Measurements from ENCODE around the gene TTC17.
"Not testable (repeated sequence)": the region's sequence is repeated elsewhere in the genome, so short reads cannot be mapped to it uniquely, and the experiment has no call there.

TTC17 gene

DNA sequence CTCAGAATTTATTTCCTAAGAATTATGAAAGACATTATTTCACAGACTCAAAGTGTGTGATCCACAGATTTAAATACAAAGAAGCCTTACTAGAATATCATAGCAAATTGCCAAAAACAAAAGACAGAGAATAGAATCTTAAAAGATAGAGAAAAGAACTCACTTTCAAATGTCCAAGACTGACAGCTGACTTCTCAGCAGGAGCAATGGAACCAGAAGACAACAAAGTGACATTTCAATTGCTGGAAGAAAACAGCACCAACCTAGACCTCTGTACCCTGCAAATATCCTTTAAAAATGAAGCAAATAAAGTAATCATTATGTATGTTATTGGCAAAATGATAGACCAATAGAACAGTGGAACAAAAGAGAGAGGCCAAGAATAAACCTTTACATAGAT, 109.2 kb downstream of the TTC17 start:
- no peak for DNase-seq (ENCODE audit: low read depth)

DNA sequence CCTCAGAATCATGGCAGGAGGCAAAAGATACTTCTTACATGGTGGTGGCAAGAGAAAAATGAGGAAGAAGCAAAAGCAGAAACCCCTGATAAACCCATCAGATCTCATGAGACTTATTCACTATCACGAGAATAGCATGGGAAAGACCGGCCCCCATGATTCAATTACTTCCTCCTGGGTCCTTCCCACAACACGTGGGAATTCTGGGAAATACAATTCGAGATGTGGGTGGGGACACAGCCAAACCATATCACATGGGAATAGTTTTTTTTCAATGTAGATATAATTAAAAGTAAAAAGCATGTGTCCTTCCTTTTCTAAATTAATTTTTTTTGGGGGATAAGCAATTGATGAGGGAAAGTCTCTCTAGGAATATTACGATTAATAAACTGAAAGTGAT, 118.8 kb downstream of the TTC17 start:
- DNase-seq (ENCODE audit: low read depth) = not testable (repeated sequence)

DNA sequence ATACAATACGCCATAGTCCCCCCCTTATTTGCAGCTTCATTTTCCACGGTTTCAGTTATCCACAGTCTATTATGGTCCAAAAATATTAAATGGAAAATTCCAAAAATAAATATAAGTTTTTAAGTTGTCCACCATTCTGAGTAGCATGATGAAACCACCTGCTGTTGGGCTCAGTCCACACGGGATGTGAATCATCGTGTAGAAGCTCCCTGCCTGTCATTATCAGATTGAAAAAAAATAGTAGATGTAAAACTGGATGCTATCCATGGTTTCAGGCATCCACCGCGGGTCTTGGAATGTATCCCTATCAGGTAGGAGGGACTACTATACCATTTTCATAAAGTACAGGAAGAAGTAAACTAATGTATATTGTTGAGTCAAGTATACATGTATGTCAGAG, 127.4 kb downstream of the TTC17 start:
- DNase-seq (ENCODE audit: low read depth) = peak; percentile 4

DNA sequence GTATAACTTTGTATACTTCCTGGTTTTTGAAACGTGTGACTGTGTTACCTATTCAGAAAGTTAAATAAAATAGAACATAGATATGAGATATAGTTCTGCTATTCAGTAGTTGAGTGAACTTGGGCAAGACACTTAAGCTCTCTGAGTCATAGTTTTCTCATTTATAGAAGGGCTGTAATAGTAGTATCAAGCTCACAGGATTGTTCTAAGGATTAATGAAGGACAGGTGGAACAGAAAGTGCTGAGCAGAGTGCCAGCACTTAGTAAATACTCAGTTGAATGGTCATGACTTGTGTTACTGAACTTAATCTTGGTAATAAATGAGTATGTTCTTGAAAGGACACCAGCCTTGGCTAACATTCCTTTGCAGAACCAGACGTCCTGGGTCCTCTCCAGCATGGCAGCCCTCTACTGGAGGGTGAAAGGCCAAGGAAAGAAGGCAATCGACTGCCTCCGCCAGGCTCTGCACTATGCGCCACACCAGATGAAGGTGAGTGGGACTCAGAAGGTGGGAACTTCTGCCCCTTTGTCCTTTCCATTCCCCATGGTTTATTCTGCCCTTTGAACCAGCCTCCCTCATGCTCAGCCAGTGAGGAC, 131.2 kb downstream of the TTC17 start:
- DNase-seq (ENCODE audit: low read depth) = no peak

DNA sequence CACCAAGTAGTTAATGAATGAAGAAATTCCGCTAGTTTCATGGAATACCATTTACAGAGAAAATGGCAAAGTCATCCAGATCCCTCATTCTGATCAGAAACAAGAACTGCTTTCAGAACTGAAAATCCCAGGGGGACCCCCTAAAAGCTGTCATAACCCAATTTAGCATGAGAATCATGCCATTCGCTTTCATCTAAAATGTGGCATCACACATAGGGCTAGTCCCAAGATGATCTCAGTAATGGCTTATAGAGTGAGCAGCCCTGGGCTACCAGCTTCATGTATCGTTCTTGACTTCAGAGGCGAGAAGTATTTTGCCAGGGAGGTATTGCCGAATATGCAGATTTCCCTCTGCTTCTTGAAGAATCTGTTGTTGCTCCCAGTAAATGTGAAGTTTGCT, 134.0 kb downstream of the TTC17 start:
- DNase-seq (ENCODE audit: low read depth) = no peak

DNA sequence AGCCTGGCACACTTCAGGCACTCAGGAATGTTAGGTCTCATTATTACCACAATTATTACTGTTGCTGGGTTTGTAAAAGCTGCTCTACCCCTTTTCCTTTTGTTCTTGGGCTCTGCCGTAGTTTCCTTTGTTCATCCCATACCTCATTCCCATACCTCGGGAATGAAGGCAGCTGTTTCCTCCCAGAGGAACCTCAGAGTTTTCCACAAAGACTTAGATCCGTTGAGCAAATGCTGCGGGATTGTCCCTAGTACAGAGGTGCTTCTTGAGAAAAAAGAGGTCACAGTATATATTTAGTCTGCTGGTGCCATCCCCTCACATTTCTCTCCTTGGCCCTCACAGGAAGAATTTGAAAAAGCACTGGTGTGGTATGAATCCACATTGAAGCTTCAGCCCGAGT, 134.7 kb downstream of the TTC17 start:
- DNase-seq (ENCODE audit: low read depth) = no peak

DNA sequence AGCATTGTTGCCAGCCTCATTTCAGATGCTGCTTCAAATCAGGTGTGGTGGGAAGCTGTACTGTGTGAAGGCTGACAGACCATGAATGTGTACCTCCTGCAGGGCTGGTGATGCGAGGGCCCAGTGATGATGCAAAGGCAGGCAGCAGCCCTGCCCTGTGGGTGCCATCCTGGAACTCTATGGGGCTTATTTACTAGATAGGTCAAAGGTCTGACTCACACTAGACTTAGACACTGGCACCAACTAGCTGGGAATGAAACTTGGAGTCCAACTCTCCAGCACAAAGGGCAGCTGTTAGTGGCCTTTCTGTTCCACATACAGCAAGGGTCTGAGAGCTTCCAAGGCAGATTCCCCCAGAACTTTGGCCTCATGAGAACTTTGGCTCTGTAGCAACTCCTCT, 138.4 kb downstream of the TTC17 start:
- no peak for DNase-seq (ENCODE audit: low read depth)

DNA sequence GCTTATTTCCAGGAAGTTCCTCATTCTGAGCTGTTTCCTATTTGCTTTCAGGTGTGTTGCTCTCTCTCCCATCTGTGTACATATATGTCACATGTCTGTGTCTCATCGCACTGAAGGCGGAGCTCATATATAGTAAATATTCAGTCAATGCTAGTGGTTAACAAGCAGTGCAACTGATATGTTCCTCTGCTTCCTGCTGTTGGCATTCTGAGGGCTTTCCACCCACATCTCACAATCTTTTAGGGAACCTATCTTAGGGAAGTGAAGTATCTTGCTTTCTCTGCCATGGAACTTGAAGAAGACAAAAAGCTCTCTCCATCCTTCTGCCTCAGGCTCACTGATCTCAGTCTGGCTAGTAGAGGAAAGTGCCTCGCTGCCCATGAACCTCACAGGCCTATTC, 139.8 kb downstream of the TTC17 start:
- DNase-seq (ENCODE audit: low read depth) = no peak

DNA sequence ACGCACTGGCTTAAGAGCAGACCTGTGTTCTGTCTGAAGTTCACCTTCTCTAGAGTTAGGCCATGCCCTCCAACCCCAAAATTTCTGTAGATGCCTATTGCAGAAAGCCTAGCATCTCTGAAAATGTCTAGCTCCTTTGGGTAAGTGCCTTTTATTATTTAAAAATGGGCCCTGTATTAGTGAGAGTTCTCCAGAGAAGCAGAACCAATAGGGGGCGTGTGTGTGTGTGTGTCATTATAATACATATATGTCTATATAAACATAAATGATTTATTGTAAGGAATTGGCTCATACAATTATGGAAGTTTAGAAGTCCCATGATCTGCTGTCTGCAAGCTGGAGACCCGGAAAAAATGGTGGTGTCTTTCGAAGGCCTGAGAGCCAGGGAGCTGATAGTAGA, 144.7 kb downstream of the TTC17 start:
- no peak for DNase-seq (ENCODE audit: low read depth)

DNA sequence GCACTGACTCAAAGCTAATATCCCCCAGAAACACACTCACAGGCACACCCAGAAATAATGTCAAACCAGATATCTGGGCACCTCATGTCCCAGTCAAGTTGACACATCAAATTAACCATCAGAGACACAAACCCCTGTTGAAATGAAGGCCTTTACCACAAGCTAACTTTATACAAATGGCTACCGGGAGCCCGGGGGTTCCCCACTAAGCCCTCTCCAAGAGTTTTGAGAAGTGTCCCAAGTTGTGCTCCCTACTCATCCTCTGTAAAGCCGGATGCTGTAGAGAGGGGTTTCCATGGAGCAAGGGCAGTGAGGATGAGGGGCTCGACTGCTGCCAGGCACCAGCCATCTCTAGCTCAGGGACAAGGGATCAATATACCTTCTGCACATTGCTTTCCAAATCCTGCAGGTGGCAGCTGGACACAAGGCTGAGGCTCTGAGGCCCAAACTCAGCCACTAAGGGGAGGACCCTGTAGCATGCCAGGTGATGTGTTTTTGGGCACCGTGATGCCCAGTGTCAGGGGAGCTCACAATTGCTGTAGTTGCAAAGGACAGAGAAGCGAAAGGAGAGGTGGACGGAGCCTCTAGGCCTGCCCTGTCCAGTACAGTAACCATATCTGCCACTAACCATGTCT, 145.7 kb downstream of the TTC17 start:
- DNase-seq (ENCODE audit: low read depth) = no peak

DNA sequence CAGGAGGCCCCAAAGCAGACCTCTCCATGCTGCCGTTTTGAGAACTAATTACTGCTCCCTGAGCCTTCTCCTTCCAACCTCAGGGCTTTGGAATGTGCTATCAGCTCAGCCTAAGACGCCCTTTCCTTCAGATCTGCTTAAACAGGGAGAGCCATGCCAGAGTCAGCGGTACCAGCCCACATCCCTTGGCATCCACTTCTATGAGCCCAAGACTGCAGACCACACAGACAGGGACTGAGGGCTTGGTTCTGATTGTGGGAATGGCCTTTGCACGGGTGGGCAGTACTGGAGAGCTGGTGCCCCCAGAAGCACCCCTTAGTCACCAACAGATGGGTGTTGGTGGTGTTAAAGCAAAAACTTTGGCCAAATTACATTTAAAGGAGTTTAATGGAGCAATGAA, 146.5 kb downstream of the TTC17 start:
- no peak for DNase-seq (ENCODE audit: low read depth)

DNA sequence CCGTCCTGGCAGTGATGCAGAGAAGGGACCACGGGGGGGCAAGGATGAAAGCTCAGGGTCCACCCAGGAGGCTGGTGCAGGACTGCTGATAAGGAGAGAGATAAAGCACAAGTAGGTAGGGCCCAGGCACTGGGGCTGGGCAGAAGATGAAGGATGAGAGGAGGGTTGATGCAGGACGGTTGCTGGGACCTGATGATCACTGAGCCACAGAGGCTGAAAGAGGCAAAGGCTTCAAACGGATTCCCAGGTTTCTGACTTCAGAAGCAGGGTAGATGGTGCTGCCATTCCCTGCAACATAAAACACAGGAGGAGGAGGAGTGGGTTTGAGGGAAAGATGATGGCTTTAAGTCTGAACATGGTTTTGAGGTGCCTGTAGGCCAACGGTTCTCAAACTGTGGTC, 148.5 kb downstream of the TTC17 start:
- DNase-seq (ENCODE audit: low read depth) = no peak

DNA sequence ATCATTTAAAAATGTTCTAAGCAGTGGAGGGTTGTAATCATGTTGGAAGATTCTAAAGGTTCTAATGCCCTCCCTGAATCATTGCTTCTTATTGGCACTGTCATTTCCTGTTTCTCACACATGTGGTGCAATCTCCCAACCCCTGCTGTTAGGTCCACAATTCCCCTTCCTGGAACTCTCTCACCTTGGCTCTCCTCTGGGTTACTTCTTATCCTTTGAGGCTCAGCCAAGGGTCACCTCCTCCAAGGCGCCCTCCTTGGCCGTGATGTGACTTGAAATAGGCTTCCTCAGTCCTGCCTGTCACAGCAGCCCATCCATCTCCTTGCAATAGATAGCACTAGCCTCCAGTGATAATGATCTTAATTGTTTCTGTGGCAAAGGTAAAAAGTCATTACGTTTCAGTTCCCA, 149.8 kb downstream of the TTC17 start:
- DNase-seq (ENCODE audit: low read depth) = peak; percentile 35

DNA sequence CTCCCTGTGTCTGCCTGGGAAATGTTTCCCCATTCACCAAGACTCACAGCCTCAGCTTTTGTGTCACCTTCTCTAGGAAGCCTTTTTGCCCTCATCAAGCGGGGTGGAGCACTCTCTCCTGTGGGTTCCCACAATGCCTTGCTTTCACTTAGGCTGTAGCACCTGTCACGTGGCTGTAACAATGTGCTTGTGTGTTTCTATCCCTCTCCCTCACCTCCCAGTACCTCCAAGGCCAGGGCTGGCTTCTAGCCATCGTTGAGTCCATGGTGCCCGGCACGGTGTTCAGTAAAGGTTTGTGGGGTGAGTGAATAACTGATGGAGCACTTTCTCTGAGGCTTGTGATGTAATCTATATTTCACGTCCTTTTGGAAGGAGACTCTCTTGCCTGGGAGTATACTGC, 153.2 kb downstream of the TTC17 start:
- DNase-seq (ENCODE audit: low read depth) = no peak

DNA sequence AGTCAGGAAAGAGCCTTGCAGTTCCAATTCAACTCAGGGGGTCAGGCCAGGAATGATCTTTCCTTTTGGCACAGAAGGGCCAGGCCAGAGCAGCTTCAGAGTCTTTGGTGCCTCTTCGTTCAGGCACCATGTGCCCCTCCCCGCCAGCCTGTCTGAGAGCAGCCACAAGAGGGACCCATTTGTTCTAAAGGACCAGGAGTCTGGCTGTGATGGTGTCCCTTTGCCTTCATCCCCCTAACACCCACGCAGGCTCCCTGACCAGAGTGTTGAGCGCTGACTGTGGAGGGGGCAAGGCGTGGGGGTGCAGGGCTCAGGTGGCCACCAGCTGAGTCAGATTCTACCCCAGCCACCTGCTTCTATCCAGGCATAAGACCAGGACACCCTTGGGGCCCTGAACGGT, 156.4 kb downstream of the TTC17 start:
- no peak for DNase-seq (ENCODE audit: low read depth)

DNA sequence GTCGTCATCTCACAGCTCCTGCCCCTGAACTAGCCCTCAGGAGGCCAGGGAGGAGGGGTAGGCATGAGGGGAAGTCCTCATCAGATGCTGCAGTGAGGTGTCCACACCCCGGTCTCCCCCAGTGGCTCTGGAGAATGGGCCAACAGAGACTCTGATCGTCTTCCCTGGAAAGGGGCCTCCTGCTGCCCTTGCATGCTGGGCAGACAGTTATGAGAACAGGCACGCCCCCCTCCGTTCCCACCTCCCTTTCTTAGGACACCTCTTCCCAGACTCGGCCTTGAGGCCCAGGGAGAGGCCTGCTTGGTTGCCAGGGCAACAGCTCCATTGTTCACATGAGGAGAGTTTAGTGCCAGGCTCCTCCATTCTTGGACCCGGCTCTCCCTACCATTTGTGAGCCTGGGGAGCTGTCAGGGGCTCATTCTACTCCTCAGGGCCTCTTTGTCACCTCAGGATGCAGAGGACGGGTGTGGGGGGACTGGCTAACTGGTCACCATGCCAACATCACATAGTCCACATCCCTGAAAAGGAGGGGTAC, 157.7 kb downstream of the TTC17 start:
- DNase-seq (ENCODE audit: low read depth) = no peak

DNA sequence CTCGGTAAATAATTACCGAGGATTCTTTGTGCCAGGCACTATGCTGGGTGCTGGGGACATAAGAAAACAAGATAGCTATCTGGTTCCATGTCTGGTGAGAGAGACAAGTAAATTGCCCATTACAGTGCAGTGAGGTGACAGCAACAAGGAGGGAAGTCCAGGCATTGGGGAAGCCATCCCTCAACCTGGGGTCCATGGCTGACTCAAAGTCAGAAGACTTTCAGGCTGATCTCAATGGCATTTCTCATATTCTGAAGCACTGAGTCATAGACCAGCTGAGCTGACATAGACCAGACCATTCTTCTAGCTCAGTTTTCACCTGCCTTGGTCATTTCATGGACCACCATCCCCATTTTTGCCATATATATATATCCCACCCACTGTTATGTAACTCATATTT, 158.8 kb downstream of the TTC17 start:
- no peak for DNase-seq (ENCODE audit: low read depth)

DNA sequence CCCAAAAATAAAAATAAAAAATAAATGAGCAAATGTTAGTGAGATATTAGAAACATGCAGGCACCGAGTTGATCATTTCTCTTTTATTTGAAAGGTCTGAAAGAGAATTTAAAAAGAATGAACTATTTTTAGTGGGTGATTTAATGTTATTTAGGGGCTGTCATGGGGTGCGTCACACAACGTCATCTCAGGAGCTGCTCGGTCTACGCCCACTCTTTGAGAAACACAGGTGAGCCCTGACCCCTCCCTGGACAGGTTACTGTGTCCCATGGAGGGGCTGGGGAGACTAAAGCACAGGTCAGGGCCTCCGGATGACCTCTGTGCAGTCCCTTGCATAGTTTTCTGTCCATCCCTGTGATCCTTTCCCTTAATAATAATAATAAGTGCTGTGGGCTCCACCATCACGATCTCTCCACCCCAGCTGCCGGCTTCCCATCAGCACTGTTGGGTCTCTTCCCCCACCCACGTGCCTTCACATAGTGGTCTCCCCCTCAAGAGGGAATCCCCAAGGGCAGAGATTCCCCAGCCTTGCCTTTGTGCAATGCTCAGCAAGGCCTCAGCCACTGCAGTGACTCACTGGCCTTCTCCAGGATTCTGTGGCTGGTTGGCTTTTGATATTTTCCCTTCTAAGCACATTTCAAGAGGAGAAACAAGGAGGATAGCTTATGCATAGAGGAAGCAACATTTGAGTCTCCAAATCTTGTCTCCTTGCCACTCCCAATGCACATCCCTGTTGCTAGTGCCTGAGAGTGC, 159.9 kb downstream of the TTC17 start:
- peak; percentile 20 for DNase-seq (ENCODE audit: low read depth)

DNA sequence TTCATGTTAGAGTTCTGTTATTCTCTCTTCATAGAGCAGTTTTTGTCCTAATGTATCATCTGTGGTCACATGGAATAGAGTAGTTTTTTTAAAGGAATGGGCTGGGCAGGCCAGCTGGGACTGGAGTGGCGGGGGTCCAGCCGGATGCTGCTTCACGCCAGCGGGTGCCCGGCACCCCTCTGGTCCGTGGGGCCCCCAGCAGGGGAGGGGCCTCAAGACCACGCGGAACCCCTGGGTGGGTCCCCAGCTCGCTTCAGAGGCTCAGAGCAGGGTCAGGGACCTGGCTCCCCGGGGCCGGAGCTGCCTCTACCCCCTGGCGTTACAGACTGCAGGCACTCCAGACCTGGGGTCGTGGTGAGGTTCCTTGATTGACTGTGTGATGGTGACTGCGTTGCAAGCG, 162.8 kb downstream of the TTC17 start:
- no peak for DNase-seq (ENCODE audit: low read depth)

DNA sequence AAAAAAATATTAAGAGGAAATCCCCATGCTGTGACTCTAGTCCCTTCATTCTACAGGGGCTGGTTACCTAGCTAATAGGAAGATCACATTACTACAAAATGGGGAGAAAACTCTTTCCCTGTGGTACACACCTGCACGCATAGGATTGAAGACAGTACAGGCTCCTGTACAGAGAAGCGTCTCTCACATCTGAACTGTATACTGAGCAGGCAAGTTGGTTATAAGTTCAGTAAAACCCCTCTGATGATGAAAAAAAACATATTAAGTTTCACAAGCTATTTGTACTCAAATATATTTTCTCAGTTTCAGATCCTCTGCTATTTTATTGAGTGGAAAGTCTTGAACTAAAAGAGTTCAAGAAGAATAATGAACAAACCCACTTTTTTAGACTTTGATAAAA, 164.9 kb downstream of the TTC17 start:
- DNase-seq (ENCODE audit: low read depth) = no peak

DNA sequence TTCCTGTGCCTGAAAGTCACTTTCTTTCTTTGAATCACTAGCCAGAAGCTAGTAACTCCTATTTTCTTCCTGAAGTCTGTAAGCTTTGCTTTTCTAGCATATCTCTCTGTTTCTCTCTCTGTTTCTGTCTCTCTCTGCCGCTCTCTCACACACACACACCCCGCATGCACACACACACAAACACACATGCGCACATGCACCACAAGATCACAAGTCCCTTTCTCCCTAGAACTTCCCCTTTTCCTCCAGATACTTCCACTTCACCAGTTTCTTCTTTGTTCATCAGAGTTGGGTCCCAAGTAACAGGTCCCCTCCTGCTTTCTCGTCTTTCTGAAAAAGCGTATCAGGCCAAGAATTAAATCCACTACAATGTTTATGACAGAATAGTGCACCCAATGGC, 173.3 kb downstream of the TTC17 start:
- no peak for DNase-seq (ENCODE audit: low read depth)

DNA sequence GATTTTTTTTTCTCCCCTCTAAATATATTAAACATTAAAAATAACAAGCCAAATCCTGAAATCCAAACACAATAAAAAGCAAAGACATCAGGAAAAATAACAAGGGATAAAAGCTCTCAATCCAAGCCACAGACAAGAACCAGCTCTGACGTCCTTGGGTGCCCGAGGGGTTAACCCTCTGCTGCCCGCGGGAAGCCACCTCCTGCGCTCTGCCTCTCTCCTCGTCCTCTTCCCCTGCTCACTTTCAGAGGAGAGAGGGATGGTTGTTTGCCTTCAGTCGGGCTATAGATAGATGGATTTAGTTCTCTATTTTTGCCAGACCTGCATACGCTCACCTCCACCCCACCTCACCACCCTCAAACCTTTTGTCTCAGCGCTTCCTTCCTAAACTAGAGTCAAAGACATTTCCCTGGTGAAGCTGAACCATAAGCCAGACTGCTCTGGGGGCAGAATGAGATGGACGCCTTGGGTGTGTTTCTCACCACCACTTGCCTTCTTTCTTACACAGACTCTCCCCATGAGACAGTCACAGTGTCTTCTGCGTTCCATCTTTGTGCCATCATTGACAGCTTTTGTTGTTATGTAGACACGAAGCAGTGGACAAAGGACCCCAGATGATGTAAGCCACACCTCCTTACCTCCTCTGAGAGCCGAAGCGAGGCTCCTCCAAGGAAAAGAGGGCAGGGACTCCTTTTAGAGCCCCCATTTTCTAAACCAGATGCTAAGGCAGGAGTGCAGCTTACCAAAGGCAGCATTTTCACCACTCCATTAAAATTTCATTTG, 179.3 kb downstream of the TTC17 start:
- DNase-seq (ENCODE audit: low read depth) = no peak

DNA sequence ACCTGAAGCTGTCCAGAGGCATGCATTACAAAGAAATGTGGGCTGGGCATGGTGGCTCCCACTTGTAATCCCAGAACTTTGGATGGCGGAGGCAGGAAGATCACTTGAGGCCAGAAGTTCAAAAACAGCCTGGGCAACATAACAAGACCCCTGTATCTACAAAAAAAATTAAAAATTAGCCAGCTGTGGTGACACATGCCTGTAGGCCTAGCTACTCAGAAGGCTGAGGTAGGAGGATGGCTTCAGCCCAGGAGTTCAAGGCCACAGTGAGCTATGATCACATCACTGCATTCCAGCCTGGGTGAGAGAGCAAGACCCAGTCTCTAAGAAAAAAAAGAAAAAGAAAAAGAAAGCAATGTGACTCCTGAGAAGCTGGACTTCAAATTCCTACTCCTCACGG, 183.3 kb downstream of the TTC17 start:
- no peak for DNase-seq (ENCODE audit: low read depth)

All from non-pigmented ciliary epithelial cell (primary cell).